NT2/D1 (cell line): Measurements from ENCODE around the gene NRXN2.

ENCODE experiments used
- SUZ12 ChIP-seq: IDR thresholded peaks from 2 replicates; pipeline ENCODE4 v1.6.1; 2011; ENCODE audit not compliant: insufficient read length, insufficient read depth; ENCODE audit errors: extremely low read depth
- ZNF274 ChIP-seq: IDR thresholded peaks from 2 replicates; pipeline ENCODE4 v1.6.1; 2011; ENCODE audit warnings: mild to moderate bottlenecking, low read depth, low read length

DNA sequence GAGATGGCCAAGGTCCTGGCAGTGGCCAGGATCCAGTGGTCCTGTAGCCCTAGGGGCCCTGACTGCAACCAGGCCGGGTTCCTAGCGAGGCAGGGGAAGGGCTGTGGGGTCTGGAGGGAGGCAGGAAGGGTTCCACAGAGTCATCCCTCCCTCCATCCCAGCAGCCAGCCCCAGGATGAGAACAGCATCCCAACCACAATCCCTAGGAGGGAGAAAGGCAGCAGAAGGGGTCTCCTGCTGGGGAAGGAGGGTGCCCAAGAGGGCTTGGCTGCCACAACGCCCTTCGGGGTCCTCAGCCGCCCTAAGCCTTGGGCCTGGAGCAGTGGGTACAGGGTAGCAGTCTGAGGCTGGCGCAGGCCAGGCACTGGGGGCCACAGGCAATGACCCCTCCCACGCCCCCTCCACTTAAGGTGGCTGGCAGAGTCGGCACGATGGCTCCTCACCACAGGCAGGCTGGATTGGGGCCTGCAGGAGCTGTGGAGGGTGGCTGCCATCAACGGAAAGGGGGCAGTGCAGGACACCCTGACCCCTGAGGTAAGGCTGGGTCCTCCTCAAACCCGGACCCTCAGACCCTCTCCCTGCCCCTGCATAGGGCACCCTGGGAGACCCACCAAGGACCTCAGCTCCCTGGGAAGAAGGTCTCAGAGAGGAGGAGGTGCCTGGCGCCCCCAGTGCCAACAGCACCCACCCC lies 124.7 kb downstream of the NRXN2 start:
- TF ChIP-seq ZNF274 (no peak), SUZ12 (no peak)
